Left hindlimb (tissue), 1 donor: Measurements from ENCODE around the gene SPSB2.

Experiments used
- DNase-seq: peaks from one replicate; pipeline ENCODE4 v3.0.0-alpha.2; 2018

The SPSB2 gene

DNA sequence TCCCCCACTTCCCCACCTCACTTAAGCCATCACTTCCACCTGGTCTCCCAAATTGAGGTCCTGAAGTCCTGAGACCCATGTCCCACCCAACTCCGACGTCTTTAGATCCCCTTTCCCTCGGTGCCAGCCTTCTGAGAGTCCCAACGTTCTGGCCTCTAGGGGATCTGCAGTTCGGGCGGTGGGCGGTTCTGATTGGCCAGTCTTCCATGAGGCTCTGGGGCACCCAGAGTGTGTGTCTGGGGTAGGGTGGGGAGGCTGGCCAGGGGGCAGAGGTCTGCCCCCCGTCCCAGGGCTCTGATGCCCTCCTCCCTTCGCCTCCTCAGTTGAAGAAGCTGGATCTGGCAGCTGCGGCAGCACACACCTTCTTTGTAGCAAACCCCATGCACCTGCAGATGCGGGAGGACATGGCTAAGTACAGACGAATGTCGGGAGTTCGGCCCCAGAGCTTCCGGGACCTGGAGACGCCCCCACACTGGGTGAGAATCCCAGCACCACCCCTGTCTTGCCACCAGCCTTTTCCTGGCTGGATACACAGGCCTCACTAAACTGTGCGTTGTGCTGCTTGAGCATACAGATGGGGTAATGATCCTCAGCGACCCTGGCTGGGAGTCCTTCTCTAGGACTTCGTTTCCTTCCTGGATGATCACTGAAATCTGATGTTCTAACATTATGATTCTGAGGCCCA, 43.4 kb downstream of the SPSB2 start:
- DNase-seq: no peak

DNA sequence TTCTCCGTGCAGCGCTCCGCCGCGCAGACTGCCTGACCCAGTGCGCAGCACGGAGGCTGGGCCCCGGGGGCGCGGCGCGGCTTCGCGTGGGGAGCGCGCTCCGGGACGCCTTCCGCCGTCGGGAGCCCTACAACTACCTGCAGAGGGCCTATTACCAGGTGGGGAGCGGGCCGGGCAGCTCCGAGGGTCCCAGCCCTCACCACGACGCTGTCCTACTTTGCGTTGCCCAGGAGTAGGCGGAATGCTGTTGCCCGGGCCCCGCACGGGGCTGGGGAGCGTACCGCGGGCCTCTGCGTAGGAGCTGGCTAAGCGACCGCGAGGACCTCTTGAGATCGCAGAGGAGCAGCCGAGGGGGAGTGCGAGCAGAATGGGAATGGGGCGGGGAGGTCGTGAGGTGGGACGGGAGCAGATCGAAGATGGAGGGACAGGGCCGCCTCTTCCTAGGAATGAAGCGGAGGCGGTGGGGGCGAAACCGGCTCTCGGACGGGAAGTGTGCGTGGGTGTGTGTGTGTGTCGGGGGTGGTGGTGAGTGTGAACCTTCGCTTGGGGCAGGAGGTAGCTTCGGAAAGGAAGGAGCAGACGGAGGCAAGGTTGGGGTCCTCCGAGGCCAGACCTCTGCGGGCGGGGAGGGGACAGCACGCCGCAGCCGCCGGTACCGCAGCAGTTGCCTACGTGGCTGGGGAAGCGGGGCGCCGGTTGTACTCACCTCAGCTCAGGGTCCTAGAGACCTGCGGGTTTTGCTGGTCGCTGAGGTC, 44.1 kb downstream of the SPSB2 start:
- DNase-seq: peak; percentile 79

DNA sequence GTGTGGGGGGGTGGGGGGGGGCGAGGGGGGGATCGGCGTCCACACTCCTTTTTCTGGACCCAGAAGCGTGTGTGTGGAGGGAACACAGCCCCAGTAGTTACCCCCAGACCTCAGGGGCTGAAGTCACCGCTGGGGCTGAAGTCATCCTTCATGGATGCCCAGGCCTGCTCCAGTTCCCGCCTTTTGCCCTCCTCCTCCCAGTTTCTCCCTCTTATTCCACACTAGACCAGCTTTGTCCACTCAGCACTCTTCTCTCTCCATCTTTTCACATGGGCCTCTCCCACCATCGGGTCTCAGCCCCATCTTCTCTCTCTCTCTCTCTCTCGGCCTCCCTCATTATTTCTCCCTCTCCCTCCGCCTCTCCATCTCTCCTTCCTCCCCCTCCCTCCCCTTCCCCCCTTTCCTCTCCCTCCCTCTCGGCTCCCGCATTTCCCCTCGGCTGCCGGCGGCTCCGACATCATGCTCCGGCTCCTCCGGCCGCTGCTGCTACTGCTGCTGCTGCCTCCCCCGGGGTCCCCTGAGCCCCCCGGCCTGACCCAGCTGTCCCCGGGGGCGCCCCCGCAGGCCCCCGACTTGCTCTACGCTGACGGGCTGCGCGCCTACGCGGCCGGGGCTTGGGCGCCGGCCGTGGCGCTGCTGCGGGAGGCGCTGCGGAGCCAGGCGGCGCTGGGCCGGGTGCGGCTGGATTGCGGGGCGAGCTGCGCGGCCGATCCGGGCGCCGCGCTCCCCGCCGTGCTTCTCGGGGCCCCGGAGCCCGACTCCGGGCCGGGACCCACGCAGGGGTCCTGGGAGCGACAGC, 44.9 kb downstream of the SPSB2 start, which contains the start of gene P3H3:
TSS of gene P3H3 (plus strand) at position 426 of the 799 bp plus-strand sequence. CDS start at position 460, 34 bp downstream.
- peak; percentile 78 for DNase-seq

DNA sequence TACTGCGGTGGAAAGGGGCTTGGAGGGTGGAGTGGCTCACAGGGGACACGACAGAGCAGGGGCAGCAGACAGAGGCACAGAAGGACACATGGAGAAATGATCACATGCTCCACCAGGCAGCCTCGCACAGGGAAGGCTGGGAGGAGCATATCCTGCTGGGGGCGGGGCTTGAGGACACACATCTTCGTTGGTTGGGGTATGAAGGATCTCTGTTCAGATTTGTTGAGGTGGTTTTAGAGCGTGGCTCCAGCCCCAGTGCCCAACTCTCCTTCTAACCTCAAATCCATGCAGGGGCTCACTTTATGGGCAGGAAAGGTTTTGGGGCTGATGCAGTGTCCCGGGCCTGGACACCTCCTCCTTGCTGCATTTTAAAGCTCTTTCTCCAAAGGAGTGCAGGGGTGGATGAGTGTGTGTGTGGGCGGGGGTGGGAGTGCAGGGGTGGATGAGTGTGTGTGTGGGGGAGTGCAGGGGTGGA, 45.6 kb downstream of the SPSB2 start:
- DNase-seq: peak; percentile 90

DNA sequence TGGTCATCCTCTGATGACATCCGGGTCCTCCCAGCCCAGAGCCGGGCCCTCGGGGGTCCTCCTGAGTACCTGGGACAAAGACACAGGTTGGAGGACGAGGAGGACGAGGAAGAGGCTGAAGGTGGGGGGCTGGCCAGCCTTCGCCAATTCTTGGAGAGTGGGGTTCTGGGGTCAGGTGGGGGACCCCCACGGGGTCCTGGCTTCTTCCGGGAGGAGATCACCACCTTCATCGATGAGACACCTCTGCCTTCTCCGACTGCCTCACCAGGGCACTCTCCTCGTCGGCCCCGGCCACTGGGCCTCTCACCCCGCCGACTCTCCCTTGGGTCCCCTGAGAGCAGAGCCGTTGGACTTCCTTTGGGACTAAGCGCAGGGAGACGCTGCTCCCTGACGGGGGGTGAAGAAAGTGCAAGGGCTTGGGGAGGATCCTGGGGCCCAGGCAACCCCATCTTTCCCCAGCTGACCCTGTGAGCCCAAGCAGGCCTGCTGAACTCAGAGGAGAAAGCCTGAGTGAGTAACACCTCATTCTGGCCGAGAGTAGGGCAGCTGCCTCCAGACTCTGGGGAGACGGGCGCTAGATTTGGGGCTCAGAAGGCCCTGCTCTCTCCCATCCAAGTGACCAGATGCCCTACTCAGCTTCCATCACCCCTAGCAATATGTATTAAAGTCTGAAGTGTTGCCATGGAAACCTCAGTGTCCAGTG, 46.2 kb downstream of the SPSB2 start:
- DNase-seq: peak; percentile 48

DNA sequence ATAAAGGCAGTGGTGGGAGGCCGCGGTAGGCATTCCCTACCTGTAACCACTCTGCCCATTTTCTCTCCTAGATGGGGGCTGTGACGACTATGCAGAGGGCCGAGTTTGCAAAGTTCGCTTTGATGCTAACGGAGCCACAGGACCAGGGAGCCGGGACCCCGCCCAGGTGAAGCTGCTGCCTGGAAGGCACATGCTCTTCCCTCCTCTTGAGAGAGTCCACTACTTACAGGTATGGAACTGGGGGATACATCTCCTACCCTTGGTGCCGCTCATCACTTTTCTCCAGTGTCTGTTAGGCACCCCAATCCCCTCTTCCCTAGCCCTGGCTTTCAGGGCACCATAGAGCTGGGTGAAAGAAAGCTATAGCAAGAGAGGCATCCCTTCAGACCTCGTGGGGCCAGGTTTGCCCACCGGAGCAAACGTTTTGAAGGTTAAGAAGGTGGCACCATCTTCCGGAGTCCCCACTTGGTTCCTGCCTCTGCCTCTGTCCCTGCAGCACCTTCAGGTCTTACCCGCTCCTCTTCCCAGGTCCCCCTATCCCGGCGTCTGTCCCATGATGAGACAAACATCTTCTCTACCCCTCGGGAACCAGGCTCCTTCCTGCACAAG, 46.9 kb downstream of the SPSB2 start:
- DNase-seq: peak; percentile 30

DNA sequence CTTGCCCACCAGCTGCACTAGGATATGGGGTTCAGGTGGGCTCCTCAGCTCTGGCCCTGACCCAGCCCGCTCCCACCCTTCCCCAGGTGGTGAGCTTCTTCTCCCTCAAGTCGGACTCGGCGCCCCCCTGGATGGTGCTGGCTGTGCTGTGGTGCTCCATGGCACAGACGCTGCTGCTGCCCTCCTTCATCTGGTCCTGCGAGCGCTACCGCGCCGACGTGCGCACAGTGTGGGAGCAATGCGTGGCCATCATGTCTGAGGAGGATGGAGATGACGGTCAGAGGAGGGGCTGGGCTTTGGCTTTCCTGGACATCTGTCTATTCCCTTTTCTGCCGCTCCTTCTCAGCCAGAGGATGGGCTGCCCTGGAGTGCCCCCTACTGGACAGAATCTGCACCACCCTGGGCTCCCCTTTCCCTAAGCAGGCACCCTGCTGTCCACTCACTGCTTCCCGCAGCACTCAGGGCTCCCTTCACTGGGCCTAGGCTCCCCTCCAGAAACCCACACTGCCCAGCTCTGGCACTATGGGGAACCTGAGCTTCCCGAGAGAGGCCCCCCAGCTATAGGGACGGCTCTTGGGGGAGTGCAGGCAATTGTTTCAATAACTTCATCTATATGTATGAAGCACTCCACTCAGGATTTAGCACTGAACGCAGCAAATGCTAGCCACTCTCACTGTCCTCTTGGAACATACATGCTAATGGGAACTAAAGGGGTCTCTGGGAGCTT, 47.5 kb downstream of the SPSB2 start:
- peak; percentile 92 for DNase-seq

DNA sequence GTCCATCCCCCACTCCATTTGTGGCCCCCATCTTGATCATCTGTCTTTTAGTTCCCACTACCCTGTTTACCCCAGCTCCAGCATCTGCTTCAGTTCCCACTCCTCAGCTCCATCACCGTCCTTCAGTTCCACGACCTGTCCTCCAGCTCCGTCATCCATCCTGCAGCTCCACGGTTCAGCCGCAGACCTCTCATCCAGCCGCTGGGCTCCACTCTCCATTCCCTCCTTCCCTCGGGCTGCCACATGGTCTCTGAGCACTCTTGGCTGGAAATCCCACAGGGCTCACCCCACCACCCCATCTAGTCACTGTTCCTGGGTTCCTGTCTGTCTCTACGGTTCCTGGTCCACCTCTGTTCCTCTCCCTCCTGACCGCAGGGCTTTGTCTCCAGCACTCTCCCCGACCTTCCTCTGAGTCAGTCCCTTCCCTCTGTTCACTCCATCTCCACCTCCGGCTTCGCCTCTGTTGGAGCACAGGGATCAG, 48.2 kb downstream of the SPSB2 start:
- no peak for DNase-seq

DNA sequence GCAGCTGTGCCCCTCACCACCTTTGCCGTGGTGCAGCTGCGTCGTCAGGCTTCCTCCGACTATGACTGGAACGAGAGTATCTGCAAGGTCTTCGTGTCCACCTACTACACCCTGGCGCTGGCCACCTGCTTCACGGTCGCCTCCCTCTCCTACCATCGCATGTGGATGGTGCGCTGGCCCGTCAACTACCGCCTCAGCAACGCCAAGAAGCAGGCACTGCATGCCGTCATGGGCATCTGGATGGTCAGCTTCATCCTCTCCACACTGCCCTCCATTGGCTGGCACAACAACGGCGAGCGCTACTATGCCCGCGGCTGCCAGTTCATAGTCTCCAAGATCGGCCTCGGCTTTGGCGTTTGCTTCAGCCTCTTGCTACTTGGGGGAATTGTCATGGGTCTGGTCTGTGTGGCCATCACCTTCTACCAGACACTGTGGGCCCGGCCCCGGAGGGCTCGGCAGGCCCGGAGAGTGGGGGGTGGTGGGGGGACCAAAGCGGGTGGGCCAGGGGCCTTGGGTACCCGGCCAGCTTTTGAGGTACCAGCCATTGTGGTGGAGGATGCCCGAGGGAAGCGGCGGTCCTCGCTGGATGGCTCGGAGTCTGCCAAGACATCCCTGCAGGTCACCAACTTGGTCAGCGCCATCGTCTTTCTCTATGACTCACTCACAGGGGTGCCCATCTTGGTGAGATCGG, 48.9 kb downstream of the SPSB2 start:
- DNase-seq: no peak

DNA sequence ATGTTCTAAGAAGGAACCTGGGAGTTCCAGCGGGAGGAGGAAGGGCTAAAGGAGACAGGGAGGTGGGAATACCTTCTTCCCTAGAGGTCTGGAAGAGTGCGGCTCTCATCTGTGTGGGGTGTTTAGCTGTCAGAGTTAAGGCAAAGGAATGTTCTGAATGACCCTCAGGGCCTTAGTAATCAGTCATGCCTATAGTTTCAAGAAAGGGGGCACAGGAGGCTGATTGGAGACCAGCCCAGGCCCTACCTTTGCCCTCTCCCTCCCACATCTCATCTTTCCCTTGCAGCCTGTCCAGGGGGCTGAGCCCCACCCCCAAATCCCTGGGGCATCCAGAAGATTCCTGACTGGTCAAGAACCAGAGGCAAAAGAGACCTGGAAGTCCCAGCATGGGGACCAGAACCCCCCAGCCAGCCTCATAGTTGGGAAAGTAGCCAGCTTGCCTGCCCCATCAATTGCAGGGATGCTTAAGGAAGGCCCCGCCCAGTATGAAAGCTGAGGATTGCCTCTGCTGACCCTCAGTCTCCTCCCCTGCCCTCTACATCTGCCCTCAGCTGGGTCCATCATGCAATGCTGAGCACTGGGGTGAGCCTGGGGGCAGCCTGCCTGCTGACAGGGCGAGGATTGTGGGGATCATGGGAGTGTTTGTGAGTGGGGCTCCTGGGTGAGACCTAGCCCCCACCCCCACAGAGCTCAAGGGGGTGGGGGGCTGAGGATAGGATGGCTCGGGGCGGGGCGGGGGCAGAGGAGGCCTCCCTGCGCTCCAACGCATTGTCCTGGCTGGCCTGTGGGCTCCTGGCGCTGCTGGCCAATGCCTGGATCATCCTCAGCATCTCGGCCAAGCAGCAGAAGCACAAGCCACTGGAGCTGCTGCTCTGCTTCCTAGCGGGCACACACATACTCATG, 49.7 kb downstream of the SPSB2 start:
- peak; percentile 39 for DNase-seq

DNA sequence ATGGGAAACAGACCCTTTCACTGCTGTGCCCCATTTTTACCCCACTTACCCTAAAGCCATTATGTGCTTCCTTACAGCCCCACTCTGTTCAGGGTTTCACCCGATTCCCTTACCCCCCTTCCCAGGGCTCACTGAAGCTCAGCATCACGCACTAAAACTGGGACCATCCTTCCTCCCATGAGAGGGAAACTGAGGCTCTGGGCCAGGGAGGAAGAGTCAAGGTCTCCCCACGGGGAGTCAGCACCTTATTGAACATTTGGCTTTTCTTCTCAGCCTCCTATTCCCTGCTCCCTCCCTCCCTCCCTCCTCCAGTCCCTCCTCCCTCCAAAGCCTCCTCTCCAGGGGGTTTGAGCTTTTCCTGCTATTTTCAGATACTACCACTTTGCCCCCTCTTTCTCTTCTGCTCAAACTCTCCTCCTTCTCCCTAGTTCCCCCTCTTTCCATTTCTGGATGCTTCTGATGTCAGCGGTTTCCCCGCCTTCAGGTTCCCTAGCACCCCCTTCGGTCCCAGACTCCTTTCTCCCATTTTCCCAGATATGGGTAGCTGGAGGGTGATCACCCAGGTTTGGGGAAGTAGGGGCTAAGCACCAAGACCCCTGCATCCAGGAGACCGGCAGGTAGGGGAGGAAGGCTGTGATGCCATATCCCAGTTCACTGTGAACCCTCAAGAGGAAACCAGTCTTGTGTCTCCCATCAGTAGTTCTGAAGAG, 50.5 kb downstream of the SPSB2 start:
- peak; percentile 35 for DNase-seq

DNA sequence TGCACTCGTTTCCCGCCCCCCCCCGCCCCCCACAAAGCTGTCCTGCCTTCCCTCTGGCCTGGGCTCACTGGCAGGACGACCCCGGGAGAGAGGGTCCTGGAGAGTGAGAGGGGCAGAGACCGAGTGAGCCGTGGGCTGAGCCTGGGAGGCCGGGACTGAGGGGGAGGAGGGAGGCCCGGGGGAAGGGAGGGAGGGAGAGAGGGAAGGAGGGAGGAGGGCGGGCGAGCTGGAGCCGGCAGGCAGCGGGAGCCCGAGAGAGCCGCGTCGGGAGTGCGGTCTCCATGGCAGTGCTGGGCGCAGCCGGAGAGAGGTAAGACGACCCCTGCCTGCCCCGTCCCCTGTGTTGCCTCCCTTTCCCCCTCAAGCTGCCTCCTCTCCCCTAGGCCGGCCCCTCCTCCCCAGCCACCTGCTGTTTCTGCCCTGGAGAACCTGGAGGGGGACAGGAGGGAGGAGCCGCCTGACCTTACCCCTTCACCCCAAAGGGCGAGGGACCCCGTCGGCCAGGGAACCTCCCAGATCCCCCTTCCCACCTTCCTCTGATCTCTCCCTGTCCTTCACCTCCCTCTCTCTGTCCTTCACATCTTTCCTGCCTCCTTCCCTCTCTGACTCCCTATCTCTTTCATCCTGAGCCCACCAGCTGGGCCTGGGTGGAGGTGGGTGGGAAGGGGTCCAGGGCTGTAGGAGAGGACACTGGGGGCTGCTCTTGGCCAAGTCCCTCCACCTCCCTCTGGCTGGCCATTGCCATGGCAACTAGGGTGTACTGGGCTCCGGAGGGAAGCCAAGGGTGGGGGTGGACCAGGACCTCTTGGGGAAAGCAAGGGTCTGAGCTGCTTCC, 51.3 kb downstream of the SPSB2 start, which contains the start of gene GPR162:
TSS of gene GPR162 (plus strand) at position 231 of the 835 bp plus-strand sequence. CDS start 2,078 bp downstream, outside the sequence.
- peak; percentile 90 for DNase-seq
